ENCODE data around the gene B3GNT3. TPM values are rescaled to one million over a fixed set of nuclear protein-coding genes. Genes with fewer than 3 reads are reported as not detected.

B3GNT3 gene
- total and polyA plus RNA-seq, 2 of the 13 experiments (the other 11 are each of a cell fraction or from before 2014, with no cell fraction given), result 0.86 to 4.0 TPM

GRCh38 chr19:17765069-17765618 lies 29.8 kb upstream of the B3GNT3 start (continued):
- TF ChIP-seq PRDM4 (CRISPR knock-in tag; IDR thresholded peaks at IDR 0.05; ENCODE audit: borderline replicate concordance), result no peak
- peak; percentile 76 for TF ChIP-seq RXRA (CRISPR knock-in tag; IDR thresholded peaks at IDR 0.05)
- TF ChIP-seq PAXIP1 (CRISPR knock-in tag; conservative IDR thresholded peaks at IDR 0.05), result peak; percentile 90
- no peak for TF ChIP-seq TBL1XR1 (IDR thresholded peaks at IDR 0.05; ENCODE audit: borderline replicate concordance, low read length, partially characterized antibody)
- TF ChIP-seq ZNF660 (CRISPR knock-in tag; IDR thresholded peaks at IDR 0.05; ENCODE audit: borderline replicate concordance, low read depth), result no peak
- no peak for TF ChIP-seq SNAPC2 (CRISPR knock-in tag; IDR thresholded peaks at IDR 0.05)
- no peak for TF ChIP-seq ZNF747 (CRISPR knock-in tag; IDR thresholded peaks at IDR 0.05; ENCODE audit: borderline replicate concordance)
- TF ChIP-seq ZBTB46 (CRISPR knock-in tag; IDR thresholded peaks at IDR 0.05; ENCODE audit: borderline replicate concordance), result no peak
- no peak for TF ChIP-seq THRA (CRISPR knock-in tag; IDR thresholded peaks at IDR 0.05; ENCODE audit: borderline replicate concordance)
- no peak for TF ChIP-seq CREB1 (IDR thresholded peaks at IDR 0.05)
- no peak for TF ChIP-seq CREB1 (CRISPR knock-in tag; IDR thresholded peaks at IDR 0.05)
- no peak for TF ChIP-seq DNMT1 (CRISPR knock-in tag; IDR thresholded peaks at IDR 0.05)
- no peak for TF ChIP-seq ZFP1 (CRISPR knock-in tag; IDR thresholded peaks at IDR 0.05)
- TF ChIP-seq ZC3H13 (CRISPR knock-in tag; IDR thresholded peaks at IDR 0.05), result no peak
- peak; percentile 40; the same call in 1 of the 2 replicates for TF ChIP-seq ZNF609 (CRISPR knock-in tag; IDR thresholded peaks at IDR 0.05; ENCODE audit: borderline replicate concordance)
- TF ChIP-seq RARA (CRISPR knock-in tag; IDR thresholded peaks at IDR 0.05), result peak; percentile 79

Measured in HepG2 (cell line).